HG03460 (cell line): ENCODE measurements around the gene TFAP2B.

Experiments
- ATAC-seq: cut with Tn5 transposase; IDR thresholded peaks from one replicate; pipeline ENCODE4 v1.9.1; 2021; ENCODE audit not compliant: unreplicated experiment

The TFAP2B gene

DNA sequence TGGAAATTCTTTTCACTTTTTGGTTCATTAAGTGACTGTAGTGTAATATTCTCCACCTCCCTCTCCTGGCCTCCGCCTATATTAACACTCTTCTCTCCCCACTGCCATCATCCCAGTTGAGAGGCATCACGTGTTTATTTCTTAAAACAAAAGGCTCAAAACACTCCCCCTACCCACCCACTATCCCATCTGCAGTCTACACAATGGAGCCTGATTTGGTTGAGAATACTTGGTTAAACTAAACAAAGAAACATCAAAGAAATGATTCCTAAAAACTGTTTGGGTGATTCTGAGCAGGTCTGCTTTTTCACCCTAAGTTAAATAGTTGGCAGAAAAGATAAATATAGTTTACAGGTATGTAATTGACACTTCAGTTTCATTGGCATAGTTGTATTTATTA, 5.9 kb downstream of the TFAP2B start:
- no peak for ATAC-seq

DNA sequence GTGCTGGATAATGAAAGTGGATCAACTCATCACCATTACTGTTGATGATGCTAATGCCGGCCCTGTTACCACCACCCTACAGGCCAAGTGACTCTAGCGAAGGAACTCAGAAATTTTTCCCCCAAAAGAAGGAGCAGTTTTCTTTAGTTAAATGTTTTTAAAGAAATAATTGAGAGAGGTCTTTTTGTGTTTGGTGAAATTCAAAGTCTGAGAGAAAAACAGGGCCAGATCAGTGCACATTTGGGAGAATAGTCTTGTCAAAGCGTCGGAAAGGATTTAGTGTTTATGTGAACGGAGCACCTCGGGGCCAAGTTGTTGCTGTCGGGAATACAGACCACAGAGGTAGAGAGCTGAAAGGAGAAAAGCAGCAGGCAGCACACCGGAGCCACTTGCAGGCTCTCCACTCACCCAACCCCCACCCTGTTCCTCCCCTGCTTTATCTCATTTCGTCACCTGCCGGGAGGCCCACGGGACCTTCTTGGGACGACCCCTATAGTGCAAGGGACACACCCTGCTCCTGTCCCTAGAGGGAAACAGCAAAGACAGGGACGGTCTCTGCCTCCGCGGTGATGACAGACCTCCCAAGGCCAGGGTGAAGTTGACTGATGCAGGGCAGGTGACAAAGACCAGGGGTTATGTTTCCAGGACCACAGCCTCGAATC, 6.8 kb downstream of the TFAP2B start:
- no peak for ATAC-seq

DNA sequence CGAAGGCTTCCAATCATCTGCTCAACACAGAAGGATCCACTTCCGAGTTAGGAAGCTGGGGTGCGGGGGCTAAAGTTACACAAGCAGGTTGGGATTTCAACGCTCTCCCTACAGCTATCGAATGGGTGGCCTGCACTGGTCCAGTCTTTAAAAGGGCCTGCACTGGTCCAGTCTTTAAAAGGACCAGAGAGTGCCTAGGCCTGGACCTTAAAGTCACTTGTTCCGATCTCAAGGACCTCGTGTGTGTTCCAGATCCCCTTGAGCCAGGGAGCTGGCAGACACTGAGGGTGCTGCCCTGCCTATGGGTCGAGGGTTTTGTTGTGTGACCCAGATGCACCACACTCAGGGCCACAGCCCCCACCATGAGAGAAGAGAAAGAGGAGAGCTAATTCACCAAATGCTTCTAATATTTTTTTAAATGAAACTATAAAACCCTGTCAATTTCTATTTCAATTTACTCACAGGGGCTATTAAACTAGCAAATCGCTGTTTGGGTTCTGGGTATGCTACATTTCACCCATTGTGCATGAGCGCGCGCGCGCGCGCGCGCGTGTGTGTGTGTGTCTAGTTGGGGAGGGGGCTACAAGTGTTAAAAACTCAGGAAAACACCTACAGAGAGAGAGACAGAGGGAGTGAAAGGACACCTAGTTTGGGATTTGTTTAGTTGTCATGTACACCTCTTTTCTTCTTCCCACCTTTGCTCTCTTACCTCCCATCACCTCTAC, 7.5 kb downstream of the TFAP2B start:
- ATAC-seq = no peak

DNA sequence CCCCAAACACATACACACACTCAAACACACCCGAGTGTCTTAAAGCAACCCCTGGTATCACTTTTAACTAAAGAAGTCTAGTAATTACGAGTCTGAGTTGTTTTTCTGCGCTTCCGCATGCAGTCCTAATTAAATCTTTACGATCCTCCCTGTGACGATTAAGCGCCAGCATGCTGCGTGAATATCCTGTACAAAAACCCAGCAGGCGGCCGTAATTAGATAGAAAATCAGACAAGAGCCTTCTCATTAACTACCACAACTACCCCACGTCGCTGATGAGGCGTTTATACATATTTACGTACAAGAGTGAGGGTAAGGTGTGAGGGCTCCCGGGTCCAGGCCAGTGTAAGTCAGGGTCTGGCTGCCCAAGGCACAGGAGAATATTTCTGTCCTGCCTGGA, 8.1 kb downstream of the TFAP2B start:
- ATAC-seq = no peak

DNA sequence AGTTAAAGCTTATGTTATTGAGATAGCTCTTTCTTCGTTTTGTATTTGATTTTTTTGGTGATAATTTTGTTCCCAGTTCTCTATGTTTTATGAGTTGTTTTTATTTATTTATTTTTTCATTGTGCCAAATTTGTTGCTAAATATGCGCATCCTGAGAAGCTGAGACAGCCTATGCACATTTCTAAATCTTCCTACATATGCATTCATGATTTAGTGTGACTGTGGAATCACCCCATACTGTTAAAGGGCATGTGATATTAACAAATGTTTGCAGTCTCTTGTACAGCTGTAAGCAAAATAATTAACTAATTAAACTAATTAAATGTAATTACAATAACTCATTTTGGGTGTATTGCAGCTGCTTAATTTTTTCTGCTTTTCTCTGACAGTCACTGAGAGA, 10.4 kb downstream of the TFAP2B start:
- no peak for ATAC-seq

DNA sequence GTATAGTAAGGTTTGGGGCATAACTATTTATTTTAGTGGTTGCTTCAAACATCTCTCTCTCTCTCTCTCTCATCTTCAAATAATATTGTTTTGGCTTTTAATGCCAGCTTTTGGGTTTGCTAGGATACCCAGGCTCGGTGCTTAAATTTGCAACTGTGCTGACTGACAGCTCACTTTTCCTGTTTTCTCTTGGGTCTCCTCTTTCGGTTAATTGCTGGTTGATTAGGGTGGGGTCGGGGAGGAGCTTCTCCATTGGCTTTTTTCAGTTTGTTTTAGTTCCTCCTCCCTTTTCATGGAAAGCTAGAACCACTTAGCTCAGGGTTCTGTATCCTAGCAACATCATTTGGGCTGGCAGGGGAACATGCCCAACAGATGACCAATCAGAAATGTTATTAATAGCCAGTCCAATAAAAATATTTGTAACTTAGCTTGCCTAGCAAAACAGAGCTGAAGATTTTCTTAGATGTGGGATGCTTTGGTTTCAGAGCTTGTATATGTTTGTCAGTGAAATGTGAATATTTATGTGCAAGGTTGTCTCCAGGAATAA, 11.3 kb downstream of the TFAP2B start:
- ATAC-seq = no peak

DNA sequence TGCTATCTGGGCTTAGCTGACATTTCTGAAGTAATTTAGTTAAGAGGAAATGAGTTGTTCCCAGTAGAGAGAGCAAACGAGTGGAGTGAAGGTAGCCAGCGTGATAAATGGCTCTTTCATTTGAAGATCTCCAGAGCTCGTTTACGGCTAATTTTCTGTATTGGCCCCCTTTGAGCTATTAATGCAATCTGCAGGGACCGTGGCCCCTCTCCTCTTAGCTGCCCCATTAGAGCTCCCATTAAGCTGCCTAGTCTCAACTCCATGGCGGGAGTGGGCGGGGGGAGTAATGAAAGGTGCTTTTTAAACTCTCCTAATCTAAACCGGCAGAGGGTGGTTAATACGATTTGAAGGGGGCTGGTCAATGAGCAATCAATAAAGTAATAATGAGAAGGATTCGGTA, 12.5 kb downstream of the TFAP2B start:
- no peak for ATAC-seq

DNA sequence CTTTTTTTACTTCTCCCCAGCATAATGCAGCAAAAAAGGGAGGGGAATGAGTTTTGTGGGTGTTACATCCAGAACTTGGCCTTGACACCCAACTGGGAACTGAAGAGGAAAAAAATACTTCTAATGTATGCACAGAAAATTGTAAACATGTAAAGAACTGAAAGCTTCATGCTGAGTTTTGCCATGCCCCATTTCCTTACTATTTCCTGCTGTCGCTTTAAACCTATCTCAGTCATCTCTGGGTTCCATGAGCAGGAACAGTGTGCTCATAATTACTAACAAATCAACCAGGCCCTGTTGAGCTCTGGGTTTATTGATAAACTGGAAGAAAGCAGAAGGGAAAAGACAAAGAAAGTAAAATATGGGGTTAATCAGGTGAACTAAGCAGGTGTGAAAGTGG, 14.2 kb downstream of the TFAP2B start:
- ATAC-seq = no peak

DNA sequence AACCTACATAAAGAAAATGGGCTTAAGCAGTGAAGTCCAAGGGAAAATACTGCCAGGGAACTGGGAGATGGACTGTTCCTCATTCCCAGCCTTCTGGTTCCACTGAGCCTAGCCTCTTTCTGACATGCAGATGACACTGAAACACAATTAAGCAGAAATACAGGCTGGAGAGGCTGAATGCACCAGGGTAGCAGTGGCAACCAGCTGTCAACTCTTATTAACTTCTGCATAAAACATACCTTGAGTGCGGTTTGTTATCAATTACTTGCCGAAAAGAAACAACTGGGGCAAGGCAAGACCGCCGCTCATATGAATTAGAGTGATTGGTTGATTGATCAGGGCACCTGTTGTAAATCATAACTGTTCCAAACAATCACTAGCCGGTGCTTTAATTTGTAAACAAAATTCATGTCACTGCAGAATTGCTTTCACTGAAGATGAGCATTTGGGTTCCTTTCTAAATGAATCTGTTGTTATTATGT, 16.3 kb downstream of the TFAP2B start:
- no peak for ATAC-seq

DNA sequence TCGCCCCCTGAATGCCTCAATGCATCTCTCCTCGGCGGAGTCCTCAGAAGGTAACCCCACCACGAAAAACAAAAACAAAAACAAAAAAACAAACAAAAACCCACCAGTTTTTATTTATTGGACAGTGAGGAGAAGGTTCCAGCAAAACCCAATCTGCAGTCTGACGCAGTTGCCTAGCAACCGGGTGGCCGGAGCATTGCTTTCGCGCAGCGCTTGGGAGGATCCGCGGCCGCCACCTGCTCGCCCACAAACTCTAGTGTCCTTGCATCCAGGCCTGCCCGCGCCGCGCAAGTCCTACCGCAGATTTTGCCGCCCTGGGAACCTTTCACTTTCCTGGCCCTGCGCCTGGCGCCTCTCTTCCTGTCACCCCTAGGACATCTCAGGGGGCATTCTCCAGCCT, 17.6 kb downstream of the TFAP2B start:
- ATAC-seq = no peak

DNA sequence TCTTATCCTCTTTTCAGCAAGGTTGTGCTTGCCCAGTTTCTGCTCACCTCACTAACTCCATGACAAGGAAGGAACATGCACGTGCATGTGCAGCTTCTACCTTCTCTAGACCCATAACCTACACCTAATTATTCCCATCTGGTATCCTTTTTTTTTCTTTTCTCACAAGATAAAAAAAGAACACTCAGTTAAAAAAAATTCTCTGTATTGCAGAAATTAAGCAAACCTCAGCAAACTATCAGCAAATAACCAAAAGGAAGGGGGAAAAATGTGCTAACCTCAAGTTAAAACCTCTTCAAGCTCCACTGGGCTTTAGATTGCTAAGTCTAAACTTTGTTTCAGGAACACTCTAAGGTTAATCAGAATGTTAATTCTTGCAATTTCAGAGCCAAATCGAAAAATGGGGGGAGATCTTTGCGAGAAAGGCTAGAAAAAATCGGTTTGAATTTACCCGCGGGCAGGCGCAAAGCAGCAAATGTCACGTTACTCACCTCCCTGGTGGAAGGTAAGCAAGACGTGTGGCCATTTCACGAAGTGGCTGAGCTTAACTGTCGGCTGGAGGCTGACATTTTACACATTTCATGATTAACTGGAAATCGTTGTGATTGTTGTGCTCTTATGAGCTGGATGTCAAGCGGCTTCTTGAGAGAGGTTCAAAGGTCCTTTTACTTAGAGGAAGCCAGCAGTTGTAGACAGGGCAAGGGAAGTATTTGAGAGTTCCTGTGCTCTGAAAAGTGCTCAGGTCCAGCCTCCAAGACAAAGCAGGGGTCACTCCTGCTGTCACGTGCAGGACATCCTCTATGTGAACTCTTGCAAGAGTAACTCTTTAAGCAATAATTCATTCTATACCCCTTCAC, 19.1 kb downstream of the TFAP2B start:
- ATAC-seq = no peak

DNA sequence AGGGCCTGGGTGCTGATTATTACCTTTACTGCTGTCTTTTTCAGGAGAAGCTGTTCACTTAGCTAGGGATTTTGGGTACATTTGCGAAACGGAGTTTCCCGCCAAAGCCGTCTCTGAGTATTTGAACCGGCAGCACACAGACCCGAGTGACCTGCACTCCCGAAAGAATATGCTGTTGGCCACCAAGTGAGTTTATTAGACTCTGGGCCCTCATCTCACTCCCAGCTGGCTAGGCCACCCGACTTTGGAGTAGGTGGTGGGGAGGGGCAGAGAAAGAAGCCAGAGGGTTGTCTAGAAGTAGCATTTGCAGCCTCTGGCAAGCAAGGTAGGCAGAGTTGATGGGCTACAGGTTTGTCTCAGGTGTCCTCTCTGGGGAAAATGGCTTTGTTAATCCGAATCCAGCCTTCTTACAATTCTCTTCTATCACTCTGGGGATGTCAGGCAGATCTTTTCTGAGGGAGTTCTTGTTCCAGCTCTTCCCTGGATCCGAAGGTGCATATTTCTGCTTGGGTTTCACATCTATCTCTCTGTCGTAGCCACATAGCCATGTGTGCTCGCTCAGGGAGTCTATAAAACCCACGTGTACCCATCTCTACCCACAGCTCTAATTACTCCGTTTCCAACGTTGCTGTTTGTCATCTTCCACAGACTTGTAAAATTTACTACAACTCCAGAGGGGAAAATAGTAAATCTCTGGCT, 21.6 kb downstream of the TFAP2B start:
- ATAC-seq = no peak

DNA sequence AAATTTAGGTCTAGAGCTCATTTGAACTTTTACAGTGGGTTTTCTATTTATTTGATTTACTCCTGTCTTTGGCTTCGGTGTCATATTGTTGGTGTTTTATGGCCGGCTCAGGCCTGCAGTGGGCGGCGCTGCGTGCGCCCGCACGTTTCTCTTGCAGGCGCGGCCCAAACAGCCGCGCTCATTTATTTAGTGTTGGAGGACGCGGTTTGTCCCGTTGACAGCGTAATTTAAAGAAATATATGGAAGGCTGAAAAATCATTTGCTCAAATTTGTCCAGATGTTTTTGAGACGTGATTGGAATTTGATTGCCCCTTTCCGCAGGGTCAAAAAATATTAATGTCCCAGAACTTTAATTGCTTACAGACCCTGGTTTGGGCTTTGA, 22.1 kb downstream of the TFAP2B start:
- ATAC-seq = no peak

DNA sequence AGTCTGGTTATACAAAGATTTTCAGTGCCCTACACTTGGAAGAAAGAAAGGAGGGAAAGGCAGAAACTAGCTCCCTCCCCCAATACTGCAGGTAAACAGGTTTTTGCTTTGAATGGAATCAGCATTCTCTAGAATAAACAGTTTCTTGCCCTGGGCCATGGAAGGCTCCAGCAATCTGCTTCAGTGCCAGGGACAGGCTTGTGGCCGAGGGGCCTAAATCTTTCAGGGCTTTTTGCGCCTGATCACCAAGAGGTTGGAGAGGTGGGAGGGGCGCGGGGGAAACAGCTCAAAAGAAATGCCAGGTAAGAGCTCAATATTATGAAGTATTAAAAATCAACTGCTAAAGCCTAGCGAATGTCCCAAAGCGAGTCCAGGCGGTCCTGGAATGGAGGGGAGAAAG, 23.8 kb downstream of the TFAP2B start:
- ATAC-seq = no peak

DNA sequence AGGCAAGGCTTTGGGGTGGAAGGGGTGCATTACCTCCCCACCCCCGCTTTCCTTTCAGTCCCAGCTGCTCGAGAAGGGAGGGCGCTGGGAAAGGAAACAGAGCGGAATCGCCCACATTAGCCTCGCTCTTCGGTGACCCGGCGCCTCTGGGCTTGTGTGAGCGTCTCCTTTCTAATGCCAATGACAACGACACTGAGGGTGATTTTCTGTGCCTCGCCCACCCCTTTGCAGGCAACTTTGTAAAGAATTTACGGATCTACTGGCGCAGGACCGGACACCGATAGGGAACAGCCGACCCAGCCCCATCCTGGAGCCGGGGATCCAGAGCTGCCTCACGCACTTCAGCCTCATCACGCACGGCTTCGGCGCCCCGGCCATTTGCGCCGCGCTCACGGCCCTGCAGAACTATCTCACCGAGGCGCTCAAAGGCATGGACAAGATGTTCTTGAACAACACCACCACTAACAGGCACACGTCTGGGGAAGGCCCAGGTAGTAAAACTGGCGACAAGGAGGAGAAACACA, 24.3 kb downstream of the TFAP2B start:
- no peak for ATAC-seq

DNA sequence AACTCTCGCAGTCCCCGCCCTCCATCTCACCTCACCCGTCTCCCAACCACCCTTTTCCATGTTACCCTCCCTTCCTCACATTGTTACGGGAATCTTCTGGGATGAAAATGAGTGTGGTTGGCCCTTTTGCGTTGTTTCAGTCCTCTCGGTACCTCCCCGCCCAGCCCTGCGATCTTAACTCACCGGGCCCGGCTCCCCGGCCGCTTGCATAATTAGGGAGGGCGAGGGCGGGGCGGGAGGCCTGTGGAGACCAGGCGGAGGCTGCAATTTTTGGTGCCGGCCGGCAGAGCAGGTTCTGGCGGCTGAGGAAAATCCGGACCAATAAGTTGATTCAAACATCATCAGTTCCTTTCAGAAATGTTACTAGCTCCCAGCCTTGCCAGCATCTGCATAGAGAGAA, 25.2 kb downstream of the TFAP2B start:
- no peak for ATAC-seq

DNA sequence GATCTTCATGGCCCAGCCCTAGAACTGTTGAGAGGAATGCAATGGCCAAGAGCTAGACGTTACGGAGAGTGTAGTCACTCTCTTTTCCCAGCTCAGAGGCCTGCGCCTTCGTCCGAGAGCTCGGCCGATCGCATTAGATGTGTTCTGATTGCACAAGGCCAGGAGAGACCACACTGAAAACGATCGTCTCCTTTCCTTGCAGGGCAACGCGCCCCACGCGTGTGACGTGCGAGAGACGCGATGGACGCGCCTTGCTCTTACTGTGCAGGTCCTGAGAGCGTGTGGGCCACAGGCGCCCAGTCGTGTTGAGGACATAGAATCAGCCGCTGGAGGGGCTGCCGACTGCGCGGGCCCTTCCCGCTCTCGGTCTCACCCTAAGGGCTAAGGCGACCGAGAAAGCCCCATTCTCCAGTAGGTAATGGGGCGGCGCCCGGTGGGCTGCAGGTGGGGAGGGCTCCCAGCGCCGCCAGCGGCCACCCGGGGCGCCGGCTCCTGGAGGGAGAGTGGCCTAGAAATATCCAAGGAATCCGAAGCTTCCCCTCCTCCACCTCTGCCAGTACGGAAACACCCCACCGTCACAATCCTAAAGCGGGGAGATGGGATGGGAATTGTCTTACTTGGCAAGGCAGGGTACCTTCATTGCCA, 26.9 kb downstream of the TFAP2B start:
- no peak for ATAC-seq

DNA sequence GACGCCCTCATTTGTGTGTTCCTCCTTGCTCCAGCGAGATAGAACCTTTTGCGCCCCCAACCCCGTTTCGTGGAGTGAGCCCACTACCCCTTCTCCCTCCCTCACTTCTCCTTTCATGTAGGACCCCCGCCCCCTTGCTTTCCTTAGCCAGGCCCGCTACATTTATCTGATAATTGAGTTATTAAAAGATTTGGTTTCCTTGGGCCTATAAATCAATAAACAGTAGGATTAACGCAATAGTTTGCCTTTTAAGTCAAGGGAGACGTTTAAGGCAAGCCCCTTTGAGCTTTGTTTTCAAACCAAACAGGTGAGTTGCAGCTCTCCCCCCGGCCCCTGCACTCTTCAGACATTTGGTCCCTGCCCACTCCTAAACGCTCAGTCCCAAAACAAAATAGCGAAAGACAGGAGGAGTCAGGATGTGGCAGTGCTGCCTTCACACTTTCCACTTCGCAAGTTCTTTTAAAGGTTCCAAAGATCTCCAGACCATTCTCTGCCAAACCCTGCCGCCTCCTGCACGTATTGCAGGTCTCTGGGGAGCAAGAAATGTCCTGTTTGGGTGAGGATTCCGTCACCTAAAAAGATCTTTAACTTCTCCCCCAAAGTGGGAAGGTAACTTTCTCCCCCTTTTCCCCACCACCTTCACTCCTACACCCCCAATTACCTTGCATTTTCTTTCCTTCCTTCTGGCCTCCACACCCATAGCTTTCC, 27.6 kb downstream of the TFAP2B start:
- ATAC-seq = no peak

DNA sequence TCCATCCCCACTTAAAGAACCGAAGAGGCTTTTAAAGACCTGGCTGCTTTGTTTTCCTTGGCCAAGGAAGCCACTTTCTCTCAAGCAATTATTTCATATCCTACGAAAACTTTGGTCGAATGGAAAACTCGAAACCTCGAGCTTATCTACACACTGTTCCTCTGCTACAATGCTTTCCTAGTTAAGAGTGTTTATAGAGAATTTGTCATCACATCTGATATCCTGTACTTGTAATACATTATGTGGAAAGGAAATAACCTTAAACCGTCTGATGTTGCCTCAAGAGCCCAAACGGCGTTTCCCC, 28.1 kb downstream of the TFAP2B start:
- no peak for ATAC-seq
